Measurements from ENCODE around the gene GPC3.

The GPC3 gene

DNA sequence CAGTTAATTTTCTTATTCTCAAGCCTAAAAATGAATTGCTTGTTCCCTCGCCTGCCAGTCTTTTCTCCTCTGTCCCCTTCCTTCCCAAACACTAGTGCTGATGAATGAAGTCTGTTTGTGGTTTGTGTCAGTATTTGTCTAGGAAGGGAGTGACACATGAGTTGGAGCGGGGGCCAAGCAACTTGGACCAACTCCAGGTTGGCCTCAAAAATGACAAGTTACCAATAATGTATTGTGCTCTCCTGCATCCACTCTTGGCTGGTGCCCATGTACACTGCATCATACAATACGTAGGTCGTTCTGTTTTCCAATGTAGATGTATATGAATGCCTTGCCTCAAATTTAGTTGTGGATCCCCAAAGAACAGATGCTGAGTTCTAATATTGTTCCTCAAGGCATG lies 347.1 kb downstream of the GPC3 start:
- H3K27ac ChIP-seq = no peak overlapping the region

DNA sequence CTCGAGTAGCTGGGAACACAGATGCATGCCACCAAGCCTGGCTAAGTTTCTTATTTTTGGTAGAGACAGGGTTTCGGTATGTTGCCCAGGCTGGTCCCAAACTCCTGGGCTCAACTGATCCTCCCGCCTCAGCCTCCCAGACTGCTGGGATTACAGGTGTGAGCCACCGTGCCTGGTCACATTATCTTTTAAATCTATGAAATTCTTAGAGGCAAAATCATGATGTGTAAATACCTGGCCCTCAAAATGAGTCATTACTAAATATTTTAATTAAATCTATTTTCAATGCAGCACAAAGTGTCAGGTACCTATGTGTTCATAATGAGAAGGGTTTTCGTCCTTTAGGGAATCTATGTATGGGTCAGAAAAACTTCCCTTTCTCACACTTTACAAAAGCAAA lies 347.6 kb downstream of the GPC3 start:
- TF ChIP-seq, protein P1, sequence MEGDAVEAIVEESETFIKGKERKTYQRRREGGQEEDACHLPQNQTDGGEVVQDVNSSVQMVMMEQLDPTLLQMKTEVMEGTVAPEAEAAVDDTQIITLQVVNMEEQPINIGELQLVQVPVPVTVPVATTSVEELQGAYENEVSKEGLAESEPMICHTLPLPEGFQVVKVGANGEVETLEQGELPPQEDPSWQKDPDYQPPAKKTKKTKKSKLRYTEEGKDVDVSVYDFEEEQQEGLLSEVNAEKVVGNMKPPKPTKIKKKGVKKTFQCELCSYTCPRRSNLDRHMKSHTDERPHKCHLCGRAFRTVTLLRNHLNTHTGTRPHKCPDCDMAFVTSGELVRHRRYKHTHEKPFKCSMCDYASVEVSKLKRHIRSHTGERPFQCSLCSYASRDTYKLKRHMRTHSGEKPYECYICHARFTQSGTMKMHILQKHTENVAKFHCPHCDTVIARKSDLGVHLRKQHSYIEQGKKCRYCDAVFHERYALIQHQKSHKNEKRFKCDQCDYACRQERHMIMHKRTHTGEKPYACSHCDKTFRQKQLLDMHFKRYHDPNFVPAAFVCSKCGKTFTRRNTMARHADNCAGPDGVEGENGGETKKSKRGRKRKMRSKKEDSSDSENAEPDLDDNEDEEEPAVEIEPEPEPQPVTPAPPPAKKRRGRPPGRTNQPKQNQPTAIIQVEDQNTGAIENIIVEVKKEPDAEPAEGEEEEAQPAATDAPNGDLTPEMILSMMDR (conservative IDR thresholded peaks at IDR 0.05) = no peak
- TF ChIP-seq ZFX (IDR thresholded peaks at IDR 0.05) = no peak
- H3K27ac ChIP-seq = no peak overlapping the region

More for the DNA sequence above, 347.1 kb downstream of the GPC3 start:
- TF ChIP-seq ZFX (IDR thresholded peaks at IDR 0.05) = no peak
- TF ChIP-seq, protein P1 (conservative IDR thresholded peaks at IDR 0.05) = no peak

DNA sequence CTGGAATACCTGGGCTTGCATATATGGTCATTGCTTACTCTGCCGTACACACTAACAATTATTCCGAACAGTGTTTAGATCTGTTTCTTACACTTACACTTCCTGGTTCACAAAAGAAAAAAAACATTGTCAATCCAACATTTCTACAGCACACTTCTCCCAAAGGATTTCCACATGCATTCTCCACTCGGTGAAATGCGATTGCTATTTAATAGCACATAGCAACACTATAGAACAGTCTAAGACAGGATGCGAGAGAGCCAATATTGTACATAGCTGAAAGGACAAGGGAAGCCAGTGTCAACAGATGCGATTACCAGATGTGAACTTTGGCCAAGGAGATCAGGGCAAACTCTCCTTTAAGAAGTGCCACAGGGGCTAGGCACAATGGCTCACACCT lies 349.4 kb downstream of the GPC3 start:
- H3K27ac ChIP-seq = no peak overlapping the region
- TF ChIP-seq, protein P1 (conservative IDR thresholded peaks at IDR 0.05) = no peak
- no peak for TF ChIP-seq ZFX (IDR thresholded peaks at IDR 0.05)

DNA sequence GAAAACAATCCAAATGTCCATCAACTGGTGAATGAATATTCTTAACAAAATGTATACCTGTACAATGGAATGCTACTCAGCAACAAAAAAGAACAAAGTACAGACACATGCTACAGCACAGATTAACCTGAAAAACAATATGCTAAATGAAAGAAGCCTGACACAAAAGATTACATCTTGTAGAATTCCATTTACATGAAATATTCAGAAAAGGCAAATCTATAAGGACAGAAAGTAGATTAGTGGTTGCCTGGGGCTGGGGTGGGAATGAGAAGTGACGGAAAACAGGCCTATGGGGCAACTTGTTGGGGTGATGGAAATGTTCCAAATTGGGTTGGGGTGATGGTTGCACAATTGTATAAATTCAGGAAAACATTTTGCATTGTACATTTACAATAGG lies 351.0 kb downstream of the GPC3 start:
- TF ChIP-seq ZFX (IDR thresholded peaks at IDR 0.05) = no peak
- TF ChIP-seq, protein P1 (conservative IDR thresholded peaks at IDR 0.05) = no peak
- H3K27ac ChIP-seq = no peak overlapping the region

DNA sequence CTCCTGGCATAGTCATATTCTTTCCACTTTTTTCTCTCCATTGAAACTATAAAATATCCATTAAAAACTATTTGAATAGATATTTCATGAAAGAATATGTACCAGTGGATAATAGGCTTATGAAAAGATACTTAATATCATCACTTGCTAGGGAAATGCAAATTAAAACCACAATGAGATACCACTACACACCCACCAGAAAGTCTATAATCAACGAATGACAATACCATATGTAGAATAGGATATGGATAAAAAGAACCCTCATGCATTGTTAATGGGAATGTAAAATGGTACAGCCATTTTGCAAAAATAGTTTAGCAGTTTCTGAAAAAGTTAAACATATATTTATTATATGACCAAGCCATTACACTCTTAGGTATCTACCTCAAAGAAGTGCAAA lies 351.4 kb downstream of the GPC3 start:
- TF ChIP-seq, protein P1 (conservative IDR thresholded peaks at IDR 0.05) = no peak
- no peak for TF ChIP-seq ZFX (IDR thresholded peaks at IDR 0.05)
- H3K27ac ChIP-seq = no peak overlapping the region

DNA sequence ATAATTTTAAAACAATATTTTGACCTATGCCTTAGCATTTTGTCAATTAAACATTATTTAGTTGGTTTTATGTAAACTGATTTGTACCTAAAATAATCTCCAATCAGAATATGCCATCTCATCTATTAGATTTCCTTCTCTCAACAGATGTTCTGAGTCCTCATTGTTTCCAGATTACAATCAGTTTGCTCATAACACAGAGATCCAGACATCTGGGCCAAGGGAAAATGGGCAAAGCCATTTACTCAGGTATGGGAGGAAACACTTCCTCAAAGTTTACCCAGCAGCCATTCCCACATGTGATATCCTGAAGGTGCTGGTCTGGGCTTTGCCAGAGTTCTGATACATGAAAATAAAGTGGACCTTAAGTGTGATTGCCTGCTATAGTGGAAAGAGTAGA lies 352.2 kb downstream of the GPC3 start:
- no peak overlapping the region for H3K27ac ChIP-seq
- TF ChIP-seq, protein P1 (conservative IDR thresholded peaks at IDR 0.05) = no peak

DNA sequence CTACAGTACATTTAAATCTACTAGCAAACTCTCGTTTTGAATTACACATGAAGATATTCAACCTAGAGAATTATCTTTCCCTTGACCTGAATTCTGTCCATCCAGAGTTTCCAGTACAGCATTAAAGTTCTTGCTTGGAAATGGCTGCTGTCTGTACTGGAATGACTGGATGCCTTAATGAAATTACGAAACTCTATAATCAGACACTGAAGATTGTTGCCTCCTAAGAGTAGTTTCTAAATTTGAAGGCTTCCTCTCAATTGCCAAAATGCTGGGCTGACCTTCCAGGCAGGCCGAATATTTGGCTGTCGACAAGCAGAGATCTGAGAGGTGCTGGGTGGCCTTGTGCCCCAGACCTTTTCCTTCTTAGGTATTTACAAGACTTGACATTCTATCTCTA lies 355.0 kb downstream of the GPC3 start:
- no peak overlapping the region for H3K27ac ChIP-seq
- no peak for TF ChIP-seq ZFX (IDR thresholded peaks at IDR 0.05)
- TF ChIP-seq, protein P1 (conservative IDR thresholded peaks at IDR 0.05) = no peak

All from C4-2B (cell line).